PC-9 (cell line): ENCODE data around the gene ELMO3.

Source experiments
- EZH2 ChIP-seq: fragments of 200-600 bp; sonication (generic); IDR thresholded peaks from 2 replicates; pipeline ENCODE4 v1.8.0; 2017; ENCODE audit warnings: antibody characterized with exemption, low read depth
- TF ChIP-seq, protein P1 (sequence below): fragments of 200-600 bp; sonication (generic); conservative IDR thresholded peaks from 2 replicates; pipeline ENCODE4 v1.6.1; 2017; ENCODE audit warnings: mixed run types, antibody characterized with exemption, mild to moderate bottlenecking, moderate library complexity

DNA sequence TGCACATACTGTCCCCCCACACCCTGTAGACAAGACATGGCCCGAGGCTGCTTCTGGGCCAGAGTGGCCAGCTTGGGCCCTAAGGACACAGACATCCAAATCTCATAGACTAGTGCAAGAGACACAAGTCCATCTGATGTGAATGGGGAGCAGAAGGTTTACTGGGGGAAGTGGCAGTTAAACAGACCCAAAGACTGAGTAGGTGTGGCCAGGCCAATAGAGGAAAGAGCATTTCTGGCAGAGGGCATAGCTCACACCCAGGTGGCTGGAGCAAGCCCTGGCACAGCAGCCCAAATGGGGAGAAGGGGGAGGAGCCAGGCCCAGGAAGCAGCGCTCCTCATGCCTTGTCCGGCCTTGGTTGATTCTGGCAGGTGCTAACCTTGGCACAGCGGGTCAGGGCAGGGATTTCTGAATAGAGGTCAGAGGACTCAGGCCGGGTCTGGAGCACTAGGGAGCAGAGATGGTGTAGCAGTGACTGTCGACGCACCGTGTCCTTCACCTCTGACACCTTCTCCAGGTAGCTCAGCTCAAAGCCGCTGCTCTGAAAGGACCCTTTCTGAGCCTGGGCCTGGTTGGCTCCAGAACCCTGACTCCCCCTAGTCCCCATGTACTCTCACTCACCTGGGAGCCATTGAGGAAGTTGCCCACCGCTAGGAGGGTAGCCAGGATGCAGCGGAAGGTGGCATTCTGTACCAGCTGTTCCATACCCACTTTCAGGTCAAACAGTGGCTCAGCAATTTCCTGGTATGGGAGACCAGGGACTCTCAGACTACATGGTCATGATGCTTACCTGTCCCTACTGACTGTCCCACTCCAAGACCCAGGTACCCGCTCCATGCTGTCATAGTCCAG, 32.1 kb downstream of the ELMO3 start:
- TF ChIP-seq, protein P1, sequence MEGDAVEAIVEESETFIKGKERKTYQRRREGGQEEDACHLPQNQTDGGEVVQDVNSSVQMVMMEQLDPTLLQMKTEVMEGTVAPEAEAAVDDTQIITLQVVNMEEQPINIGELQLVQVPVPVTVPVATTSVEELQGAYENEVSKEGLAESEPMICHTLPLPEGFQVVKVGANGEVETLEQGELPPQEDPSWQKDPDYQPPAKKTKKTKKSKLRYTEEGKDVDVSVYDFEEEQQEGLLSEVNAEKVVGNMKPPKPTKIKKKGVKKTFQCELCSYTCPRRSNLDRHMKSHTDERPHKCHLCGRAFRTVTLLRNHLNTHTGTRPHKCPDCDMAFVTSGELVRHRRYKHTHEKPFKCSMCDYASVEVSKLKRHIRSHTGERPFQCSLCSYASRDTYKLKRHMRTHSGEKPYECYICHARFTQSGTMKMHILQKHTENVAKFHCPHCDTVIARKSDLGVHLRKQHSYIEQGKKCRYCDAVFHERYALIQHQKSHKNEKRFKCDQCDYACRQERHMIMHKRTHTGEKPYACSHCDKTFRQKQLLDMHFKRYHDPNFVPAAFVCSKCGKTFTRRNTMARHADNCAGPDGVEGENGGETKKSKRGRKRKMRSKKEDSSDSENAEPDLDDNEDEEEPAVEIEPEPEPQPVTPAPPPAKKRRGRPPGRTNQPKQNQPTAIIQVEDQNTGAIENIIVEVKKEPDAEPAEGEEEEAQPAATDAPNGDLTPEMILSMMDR: no peak
- no peak for TF ChIP-seq EZH2
